B cell (primary cell): ENCODE results near the gene PLD4. TPM values are rescaled to one million over a fixed set of nuclear protein-coding genes. Genes with fewer than 3 reads are reported as not detected.

ENCODE experiments used
- ATAC-seq: fragments of 200-7000 bp; cut with Tn5 transposase; one replicate; pipeline ENCODE4 v1.10.0; 2021; ENCODE audit warnings: low read depth, mild to moderate bottlenecking, moderate number of reproducible peaks, moderate library complexity
- CTCF ChIA-PET: fragments of 350-600 bp; sonication (Branson Sonifier 250); formaldehyde crosslinking; loops from one replicate; lab custom pipeline; 2021; ENCODE audit warnings: antibody characterized with exemption, inconsistent platforms; lab: Charles Lee
- POLR2A ChIA-PET: fragments of 350-600 bp; sonication (Branson Sonifier 250); formaldehyde crosslinking; loops from one replicate; lab custom pipeline; 2021; ENCODE audit warnings: antibody characterized with exemption; lab: Charles Lee
- DNase-seq: peaks from one replicate; pipeline ENCODE4 v3.0.0; 2013
- H2AFZ ChIP-seq: 2 replicates; pipeline ENCODE4 v1.6.1; 2012; ENCODE audit warnings: mild to moderate bottlenecking, low read depth, low read length; ENCODE audit not compliant: insufficient read depth, poor library complexity, severe bottlenecking
- H3K27ac ChIP-seq, 2 donors: 1 replicate in 1 of 2; 2 replicates in 1 of 2; pipeline ENCODE4 v1.5.1; 2012 to 2013; ENCODE audit warnings: low read length in 2 of 2, mild to moderate bottlenecking in 2 of 2, moderate library complexity in 1 of 2
- H3K27me3 ChIP-seq, 4 experiments: fragments of 200-600 bp in 1 of 4; sonication (generic) in 1 of 4; replicated peaks in 1 of 4; 1 replicate in 2 of 4; 2 replicates in 2 of 4; pipeline versions ENCODE4 v1.6.1 to v1.7.0; 2013 to 2016; ENCODE audit warnings: low read length in 3 of 4, mild to moderate bottlenecking in 2 of 4, mixed read lengths in 1 of 4, moderate library complexity in 1 of 4; ENCODE audit not compliant: insufficient read depth in 4 of 4, control insufficient read depth in 3 of 4; ENCODE audit errors: control extremely low read depth in 1 of 4
- H3K36me3 ChIP-seq, 2 experiments: replicated peaks in 1 of 2; 1 replicate in 1 of 2; 2 replicates in 1 of 2; pipeline versions ENCODE4 v1.6.1 to v1.7.1; 2013; ENCODE audit warnings: low read length in 1 of 2; ENCODE audit not compliant: insufficient read depth in 2 of 2, control insufficient read depth in 1 of 2; ENCODE audit errors: control extremely low read depth in 1 of 2, extremely low read depth in 1 of 2
- H3K4me1 ChIP-seq, 2 donors: fragments of 200-600 bp in 1 of 2; sonication (generic) in 1 of 2; 1 replicate in 1 of 2; 2 replicates in 1 of 2; pipeline versions ENCODE4 v1.5.1 to v1.6.1; 2013 to 2017; ENCODE audit warnings: low read length in 2 of 2; ENCODE audit not compliant: control insufficient read depth in 2 of 2, insufficient read depth in 2 of 2
- H3K4me2 ChIP-seq: replicated peaks from 2 replicates; pipeline ENCODE3; 2012; ENCODE audit warnings: mild to moderate bottlenecking, low read depth, low read length; ENCODE audit not compliant: poor library complexity, severe bottlenecking
- H3K4me3 ChIP-seq, 5 experiments: fragments of 200-600 bp in 1 of 5; sonication (generic) in 1 of 5; 1 replicate in 3 of 5; 2 replicates in 2 of 5; pipeline versions ENCODE4 v1.5.1 to v1.7.0; 2011 to 2016; ENCODE audit warnings: low read length in 4 of 5, mild to moderate bottlenecking in 4 of 5, low read depth in 2 of 5, control low read depth in 1 of 5, moderate library complexity in 1 of 5; ENCODE audit not compliant: insufficient read depth in 1 of 5; ENCODE audit errors: control extremely low read depth in 1 of 5, extremely low read depth in 1 of 5
- H3K79me2 ChIP-seq: fragments of 200-600 bp; sonication (generic); one replicate; pipeline ENCODE4 v1.6.0; 2016; ENCODE audit warnings: low read length; ENCODE audit not compliant: control insufficient read depth, insufficient read depth
- H3K9ac ChIP-seq: fragments of 200-600 bp; sonication (generic); 2 replicates; pipeline ENCODE4 v1.6.1; 2017; ENCODE audit warnings: mild to moderate bottlenecking, low read length, moderate library complexity
- H3K9me3 ChIP-seq, 3 donors: one replicate each; pipeline versions ENCODE4 v1.6.1 to v1.7.1; 2013; ENCODE audit warnings: low read length in 2 of 3; ENCODE audit not compliant: control insufficient read depth in 2 of 3, insufficient read depth in 1 of 3; ENCODE audit errors: control extremely low read depth in 1 of 3
- H4K20me1 ChIP-seq: 2 replicates; pipeline ENCODE4 v1.6.0; 2012; ENCODE audit warnings: mild to moderate bottlenecking, low read length; ENCODE audit not compliant: insufficient read depth, control insufficient read depth, poor library complexity, severe bottlenecking
- H3K27ac Mint-ChIP-seq: one replicate; pipeline ENCODE4 v1.8.0; 2021; ENCODE audit warnings: mixed read lengths
- H3K27me3 Mint-ChIP-seq: one replicate; pipeline ENCODE4 v1.8.0; 2021; ENCODE audit warnings: mixed read lengths
- H3K4me1 Mint-ChIP-seq: one replicate; pipeline ENCODE4 v1.8.0; 2021; ENCODE audit warnings: mixed read lengths
- H3K4me3 Mint-ChIP-seq: one replicate; pipeline ENCODE4 v1.8.0; 2021; ENCODE audit warnings: mixed read lengths
- H3K9me3 Mint-ChIP-seq: one replicate; pipeline ENCODE4 v1.8.0; 2022; ENCODE audit warnings: mixed read lengths; ENCODE audit not compliant: insufficient read depth
- CTCF ChIP-seq: fragments of 200-600 bp; IDR thresholded peaks from one replicate; pipeline ENCODE4 v1.8.0; 2022; ENCODE audit warnings: antibody characterized with exemption, mild to moderate bottlenecking
- EZH2 ChIP-seq: IDR thresholded peaks from 2 replicates; pipeline ENCODE4 v1.6.1; 2012; ENCODE audit warnings: borderline replicate concordance, low read depth, mild to moderate bottlenecking, moderate library complexity, low read length; ENCODE audit not compliant: insufficient read depth, poor library complexity, severe bottlenecking
- WGBS: methylation state at CpG from one replicate; pipeline ENCODE4 v1.1.5; 2013; ENCODE audit warnings: missing lambda C conversion rate; ENCODE audit not compliant: insufficient coverage; 5-methylcytosine and 5-hydroxymethylcytosine counted together
- intact Hi-C: fragments of 100-400 bp; cut with micrococcal nuclease; formaldehyde crosslinking; loops from one replicate; pipeline ENCODE4 v1.10.0; 2022
- polyA plus RNA-seq: library from polyadenylated mRNA; depleted of rRNA; stranded (reverse); fragments of >200 nt; gene quantifications from 2 replicates; pipeline ENCODE4 v1.2.3, GENCODE V29; 2012
- total RNA-seq, 2 donors: library from RNA; stranded (reverse); fragments of 120-200 nt in 1 of 2; gene quantifications; 1 replicate in 1 of 2; 2 replicates in 1 of 2; pipeline versions ENCODE4 v1.2.3 to v1.2.4, GENCODE V29; 2013 to 2022

The PLD4 gene
- total and polyA plus RNA-seq, 2 donors (not counting 1 experiment from before 2014, with no cell fraction given) = 49.9 to 79.7 TPM

GRCh38 chr14:104887623-104888488 is 36.8 kb upstream of the PLD4 start:
- Histone ChIP-seq H3K4me2 (no peak overlapping the region), H3K27me3 (no peaks in the 10 kb centered on the region), H3K4me3 (no peak overlapping the region), H3K79me2 (no peaks in the 10 kb centered on the region), H3K9me3 (no peaks in the 10 kb centered on the region), H2AFZ (no peak overlapping the region), H4K20me1 (no peaks in the 10 kb centered on the region), H3K4me1 (no peaks in the 10 kb centered on the region), H3K27ac (no peak overlapping the region), H3K36me3 (no peaks in the 10 kb centered on the region), H3K9ac (no peak overlapping the region)
- no peaks in the 10 kb centered on the region for H3K4me1 Mint-ChIP-seq
- ChIA-PET CTCF (interaction anchor here (0.6 kb wide), 1 partner anchor 28 kb away, joined by 3 read pairs; no protein-coding TSS in a partner anchor), POLR2A (no interaction called here)
- no peak overlapping the region for H3K27ac Mint-ChIP-seq
- WGBS = 93% methylated on average over 32 of the region's 33 CpGs
- no peaks in the 10 kb centered on the region for H3K9me3 Mint-ChIP-seq
- DNase-seq (no peak), ATAC-seq (no peak)
- H3K27me3 Mint-ChIP-seq = no peaks in the 10 kb centered on the region
- TF ChIP-seq CTCF (no peak), EZH2 (no peak)
- intact Hi-C loops = no loop called here
- no peak overlapping the region for H3K4me3 Mint-ChIP-seq
